ENCODE data around the gene DDHD1.
"Not testable (repeated sequence)": the region's sequence is repeated elsewhere in the genome, so short reads cannot be mapped to it uniquely, and the experiment has no call there.

The DDHD1 gene

GRCh38 chr14:53151523-53152183, 1.5 kb downstream of the DDHD1 start:
- no peak for FAIRE-seq

GRCh38 chr14:53149668-53150316, 3.3 kb downstream of the DDHD1 start:
- FAIRE-seq, result no peak

DNA sequence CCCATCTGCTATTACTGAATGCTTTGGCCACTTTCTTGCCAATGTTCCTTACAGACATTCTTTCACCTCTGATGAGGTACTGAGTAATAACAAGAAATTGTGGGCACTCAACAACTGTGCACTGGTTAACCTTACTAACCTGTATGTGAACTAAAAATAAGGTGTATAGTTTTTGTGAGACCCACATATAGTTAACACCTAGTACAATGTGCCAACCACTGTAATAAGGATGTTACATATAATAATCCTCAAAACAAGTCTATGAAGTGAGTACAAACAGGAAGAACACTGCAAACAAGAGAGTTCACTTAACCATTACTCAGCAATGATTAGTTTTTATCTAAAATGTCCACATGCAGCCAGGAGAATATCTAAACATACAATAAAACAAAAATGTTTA, 4.5 kb downstream of the DDHD1 start:
- no peak for FAIRE-seq

GRCh38 chr14:53147893-53148292, 5.2 kb downstream of the DDHD1 start:
- no peak for FAIRE-seq

GRCh38 chr14:53147208-53147607, 5.9 kb downstream of the DDHD1 start:
- FAIRE-seq, result no peak

- no peak for FAIRE-seq
Measured at GRCh38 chr14:53146739-53147138, 6.4 kb downstream of the DDHD1 start.

- no peak for FAIRE-seq
Measured at GRCh38 chr14:53144244-53144643, 8.9 kb downstream of the DDHD1 start.

GRCh38 chr14:53140585-53140984, 12.5 kb downstream of the DDHD1 start:
- no peak for FAIRE-seq

DNA sequence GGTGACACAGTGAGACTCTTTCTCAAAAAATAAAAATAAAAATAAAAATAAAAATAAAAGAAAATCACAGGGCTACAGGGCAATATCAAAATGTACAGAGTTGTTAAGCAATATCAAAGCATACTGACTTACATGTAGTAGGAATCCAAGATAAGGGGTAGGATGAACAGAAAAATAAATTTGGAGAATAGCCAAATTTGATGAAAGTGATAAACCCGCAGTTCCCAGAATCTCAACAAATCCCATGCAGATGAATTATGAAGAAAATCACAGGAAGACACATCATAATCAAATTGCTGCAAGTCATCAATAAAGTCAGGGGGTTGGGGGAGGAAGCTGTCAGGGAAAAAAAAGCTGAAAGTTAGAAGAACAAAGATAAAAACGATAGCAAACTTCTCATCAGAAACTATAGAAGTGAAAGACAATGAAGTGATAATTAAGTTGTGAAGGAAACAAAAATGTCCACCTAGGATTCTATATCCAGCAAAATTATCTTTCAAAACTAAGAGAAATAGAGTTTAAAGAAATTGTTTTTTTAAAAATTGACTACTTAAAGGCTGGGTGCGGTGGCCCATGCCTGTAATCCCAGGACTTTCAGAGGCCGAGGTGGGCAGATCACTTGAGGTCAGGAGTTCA, 15.4 kb downstream of the DDHD1 start:
- no peak for FAIRE-seq

DNA sequence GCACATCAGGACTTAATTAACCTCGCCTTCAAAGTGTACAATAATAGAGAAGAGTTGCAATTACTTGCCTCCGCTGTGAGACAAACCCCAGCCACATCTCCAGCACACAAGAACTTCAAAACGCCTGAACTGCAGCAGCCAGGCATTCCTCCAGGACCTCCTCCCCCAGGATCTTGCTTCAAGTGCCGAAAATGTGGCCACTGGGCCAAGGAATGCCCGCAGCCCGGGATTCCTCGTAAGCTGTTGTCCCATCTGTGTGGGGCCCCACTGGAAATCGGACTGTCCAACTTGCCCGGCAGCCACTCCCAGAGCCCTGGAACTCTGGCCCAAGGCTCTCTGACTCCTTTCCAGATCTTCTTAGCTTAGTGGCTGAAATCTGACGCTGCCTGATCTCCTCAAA, 22.6 kb downstream of the DDHD1 start:
- not testable (repeated sequence) for FAIRE-seq

- FAIRE-seq, result no peak
Measured at GRCh38 chr14:53128303-53129028, 24.7 kb downstream of the DDHD1 start.

DNA sequence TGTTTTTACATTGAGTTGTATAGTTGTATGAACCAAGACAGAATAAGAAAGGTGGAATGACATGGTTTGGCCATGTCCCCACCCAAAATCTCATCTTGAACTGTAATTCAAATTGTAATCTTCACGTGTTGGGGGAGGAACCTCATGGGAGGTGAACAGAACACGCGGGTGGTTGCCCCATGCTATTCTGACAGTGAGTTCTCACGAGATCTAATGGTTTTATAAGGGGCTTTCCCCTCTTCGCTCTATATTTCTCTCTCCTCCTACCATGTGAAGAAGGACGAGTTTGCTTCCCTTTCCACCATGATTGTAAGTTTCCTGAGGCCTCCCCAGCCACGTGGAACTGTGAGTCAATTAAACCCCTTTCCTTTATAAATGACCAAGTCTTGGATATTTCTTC, 25.3 kb downstream of the DDHD1 start:
- no peak for FAIRE-seq

DNA sequence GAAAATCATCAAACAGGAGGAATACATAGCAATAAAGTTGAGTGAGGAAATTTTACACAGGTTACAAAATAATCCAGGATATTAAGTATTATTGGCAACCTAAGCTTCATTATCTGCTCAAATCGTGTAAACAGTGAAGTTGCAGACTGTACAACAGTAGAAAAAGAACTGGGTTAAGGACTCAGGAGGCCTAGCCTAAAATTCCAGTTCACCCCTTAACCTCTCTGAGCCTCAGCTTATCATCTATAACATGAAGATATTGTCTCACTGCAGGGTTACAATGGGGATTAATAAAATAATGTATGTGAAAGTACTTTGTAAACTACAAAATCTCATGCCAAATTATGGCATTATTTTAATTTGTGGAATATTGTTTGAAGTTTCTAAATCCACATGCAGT, 26.0 kb downstream of the DDHD1 start:
- FAIRE-seq, result no peak

DNA sequence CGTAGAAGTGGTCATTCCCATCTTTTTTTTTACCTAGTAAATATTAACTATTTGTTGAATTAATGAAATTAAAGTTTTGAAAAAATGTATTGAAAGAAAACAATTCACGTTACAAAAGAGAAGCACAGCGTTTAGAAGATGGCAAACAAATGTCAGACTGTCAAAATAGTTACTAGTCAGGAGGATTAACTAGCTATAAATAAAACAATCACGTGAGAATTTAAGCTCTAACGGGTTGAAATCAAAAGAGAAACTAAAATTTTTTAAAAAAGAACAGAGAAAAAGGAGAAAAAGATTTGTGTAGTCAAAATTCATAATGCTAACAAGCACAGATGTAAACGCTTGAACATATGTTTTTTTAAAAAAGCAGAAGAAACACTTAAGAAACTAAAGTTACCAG, 26.4 kb downstream of the DDHD1 start:
- FAIRE-seq, result no peak

DNA sequence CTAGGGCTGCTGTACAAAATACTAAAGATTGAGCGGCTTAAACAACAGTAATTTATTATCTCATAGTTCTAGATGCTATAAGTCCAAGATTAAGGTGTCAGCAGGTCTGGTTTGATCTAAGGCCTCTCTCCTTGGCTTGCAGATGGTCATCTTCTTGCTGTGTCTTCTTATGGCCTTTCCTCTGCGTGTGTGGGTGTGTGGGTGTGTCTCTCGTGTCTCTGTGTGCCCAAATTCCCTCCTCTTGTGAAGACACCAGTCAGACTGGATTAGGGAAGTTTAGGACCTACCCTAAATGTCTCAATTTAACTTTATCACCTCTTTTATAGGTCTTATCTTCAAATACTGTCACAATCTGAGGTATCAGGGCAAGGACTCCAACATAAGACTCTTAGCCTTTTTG, 28.3 kb downstream of the DDHD1 start:
- FAIRE-seq, result no peak

GRCh38 chr14:53121419-53121818, 31.7 kb downstream of the DDHD1 start:
- FAIRE-seq, result not testable (repeated sequence)

DNA sequence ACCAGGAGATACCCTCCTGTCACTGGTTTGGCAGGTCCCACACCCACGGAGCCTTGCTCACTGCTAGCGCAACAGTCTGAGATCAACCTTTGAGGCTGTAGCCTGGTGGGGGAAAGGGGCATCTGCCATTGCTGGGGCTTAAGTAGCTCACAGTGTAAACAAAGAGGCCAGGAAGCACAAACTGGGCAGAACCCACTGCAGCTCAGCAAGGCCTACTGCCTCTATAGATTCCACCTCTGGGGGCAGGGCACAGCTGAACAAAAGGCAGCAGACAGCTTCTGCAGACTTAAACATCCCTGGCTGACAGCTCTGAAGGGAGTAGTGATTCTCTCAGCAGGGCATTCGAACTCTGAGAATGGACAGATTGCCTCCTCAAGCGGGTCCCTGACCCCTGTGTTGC, 35.6 kb downstream of the DDHD1 start:
- not testable (repeated sequence) for FAIRE-seq

GRCh38 chr14:53113989-53114388, 39.1 kb downstream of the DDHD1 start:
- no peak for FAIRE-seq

GRCh38 chr14:53110096-53110495, 43.0 kb downstream of the DDHD1 start:
- FAIRE-seq, result no peak

DNA sequence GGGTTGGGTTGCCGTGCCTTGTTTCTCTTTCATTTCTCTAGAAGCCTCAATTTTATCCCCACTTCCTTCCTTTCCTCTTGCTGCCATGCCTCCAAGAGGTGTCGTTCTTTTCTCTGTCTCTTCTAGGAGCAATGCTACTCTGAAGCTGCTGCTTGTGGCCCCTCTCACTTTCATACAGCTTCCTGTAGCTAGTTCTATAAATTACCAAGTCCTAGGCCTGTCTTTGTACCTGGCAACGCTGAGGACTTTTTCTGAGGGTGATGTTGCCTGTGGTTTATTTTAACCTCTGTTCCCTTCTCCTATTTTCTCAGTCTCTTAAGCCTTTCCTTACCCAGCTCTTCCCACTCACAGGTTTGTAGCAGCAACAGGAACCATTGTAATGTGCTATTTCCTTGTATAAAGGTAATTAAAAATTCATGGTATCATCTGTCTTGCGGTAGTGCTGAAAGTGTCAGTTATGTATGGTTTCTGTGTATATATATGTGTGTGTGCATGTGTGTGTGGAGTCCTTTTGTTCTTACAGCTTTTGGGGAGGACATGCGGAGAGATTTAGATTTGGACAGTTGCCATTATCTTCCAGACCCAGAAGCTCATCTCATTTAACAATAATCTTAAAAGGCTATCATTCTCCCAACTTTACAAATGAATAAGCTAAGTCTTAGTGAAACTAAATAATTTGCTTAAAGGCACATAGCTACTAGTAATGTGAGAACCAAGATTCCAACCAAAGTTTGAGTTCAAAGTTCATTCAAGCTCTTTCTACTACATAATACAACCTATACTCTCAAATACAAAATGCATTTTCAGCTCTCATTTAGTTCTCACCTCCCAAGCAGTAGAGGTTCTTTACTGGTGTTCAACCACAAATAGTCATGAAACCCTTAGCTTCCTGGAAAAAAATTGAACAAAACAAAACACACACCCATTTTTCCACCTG, 43.8 kb downstream of the DDHD1 start:
- no peak for FAIRE-seq

- no peak for FAIRE-seq
Measured at GRCh38 chr14:53108292-53109104, 44.6 kb downstream of the DDHD1 start.

- FAIRE-seq, result no peak
Measured at GRCh38 chr14:53106768-53107167, 46.4 kb downstream of the DDHD1 start.
